ENCODE data around the gene PHAF1.
"Not testable (repeated sequence)": the region's sequence is repeated elsewhere in the genome, so short reads cannot be mapped to it uniquely, and the experiment has no call there.

PHAF1 gene

DNA sequence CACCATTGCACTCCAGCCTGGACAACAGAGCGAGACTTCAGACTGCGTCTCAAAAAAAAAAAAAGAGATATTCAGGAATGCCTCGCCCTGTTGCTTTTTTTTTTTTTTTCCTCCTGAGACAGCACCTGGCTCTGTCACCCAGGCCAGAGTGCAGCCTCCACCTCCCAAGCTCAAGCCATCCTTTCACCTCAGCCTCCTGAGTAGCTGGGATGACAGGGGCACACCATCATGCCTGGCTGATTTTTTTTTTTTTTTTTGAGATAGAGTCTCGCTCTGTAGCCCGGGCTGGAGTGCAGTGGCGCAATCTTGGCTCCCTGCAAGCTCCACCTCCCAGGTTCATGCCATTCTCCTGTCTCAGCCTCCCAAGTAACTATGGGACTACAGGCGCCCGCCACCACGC, 8.0 kb downstream of the PHAF1 start (continued):
- TF ChIP-seq, protein P1, sequence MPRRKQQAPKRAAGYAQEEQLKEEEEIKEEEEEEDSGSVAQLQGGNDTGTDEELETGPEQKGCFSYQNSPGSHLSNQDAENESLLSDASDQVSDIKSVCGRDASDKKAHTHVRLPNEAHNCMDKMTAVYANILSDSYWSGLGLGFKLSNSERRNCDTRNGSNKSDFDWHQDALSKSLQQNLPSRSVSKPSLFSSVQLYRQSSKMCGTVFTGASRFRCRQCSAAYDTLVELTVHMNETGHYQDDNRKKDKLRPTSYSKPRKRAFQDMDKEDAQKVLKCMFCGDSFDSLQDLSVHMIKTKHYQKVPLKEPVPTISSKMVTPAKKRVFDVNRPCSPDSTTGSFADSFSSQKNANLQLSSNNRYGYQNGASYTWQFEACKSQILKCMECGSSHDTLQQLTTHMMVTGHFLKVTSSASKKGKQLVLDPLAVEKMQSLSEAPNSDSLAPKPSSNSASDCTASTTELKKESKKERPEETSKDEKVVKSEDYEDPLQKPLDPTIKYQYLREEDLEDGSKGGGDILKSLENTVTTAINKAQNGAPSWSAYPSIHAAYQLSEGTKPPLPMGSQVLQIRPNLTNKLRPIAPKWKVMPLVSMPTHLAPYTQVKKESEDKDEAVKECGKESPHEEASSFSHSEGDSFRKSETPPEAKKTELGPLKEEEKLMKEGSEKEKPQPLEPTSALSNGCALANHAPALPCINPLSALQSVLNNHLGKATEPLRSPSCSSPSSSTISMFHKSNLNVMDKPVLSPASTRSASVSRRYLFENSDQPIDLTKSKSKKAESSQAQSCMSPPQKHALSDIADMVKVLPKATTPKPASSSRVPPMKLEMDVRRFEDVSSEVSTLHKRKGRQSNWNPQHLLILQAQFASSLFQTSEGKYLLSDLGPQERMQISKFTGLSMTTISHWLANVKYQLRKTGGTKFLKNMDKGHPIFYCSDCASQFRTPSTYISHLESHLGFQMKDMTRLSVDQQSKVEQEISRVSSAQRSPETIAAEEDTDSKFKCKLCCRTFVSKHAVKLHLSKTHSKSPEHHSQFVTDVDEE (CRISPR knock-in tag; IDR thresholded peaks at IDR 0.05): no peak
- TF ChIP-seq, protein P2, sequence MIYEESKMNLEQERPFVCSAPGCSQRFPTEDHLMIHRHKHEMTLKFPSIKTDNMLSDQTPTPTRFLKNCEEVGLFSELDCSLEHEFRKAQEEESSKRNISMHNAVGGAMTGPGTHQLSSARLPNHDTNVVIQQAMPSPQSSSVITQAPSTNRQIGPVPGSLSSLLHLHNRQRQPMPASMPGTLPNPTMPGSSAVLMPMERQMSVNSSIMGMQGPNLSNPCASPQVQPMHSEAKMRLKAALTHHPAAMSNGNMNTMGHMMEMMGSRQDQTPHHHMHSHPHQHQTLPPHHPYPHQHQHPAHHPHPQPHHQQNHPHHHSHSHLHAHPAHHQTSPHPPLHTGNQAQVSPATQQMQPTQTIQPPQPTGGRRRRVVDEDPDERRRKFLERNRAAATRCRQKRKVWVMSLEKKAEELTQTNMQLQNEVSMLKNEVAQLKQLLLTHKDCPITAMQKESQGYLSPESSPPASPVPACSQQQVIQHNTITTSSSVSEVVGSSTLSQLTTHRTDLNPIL (CRISPR knock-in tag; IDR thresholded peaks at IDR 0.05; ENCODE audit: low read depth): no peak
- TF ChIP-seq, protein P3, sequence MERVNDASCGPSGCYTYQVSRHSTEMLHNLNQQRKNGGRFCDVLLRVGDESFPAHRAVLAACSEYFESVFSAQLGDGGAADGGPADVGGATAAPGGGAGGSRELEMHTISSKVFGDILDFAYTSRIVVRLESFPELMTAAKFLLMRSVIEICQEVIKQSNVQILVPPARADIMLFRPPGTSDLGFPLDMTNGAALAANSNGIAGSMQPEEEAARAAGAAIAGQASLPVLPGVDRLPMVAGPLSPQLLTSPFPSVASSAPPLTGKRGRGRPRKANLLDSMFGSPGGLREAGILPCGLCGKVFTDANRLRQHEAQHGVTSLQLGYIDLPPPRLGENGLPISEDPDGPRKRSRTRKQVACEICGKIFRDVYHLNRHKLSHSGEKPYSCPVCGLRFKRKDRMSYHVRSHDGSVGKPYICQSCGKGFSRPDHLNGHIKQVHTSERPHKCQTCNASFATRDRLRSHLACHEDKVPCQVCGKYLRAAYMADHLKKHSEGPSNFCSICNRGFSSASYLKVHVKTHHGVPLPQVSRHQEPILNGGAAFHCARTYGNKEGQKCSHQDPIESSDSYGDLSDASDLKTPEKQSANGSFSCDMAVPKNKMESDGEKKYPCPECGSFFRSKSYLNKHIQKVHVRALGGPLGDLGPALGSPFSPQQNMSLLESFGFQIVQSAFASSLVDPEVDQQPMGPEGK (CRISPR knock-in tag; IDR thresholded peaks at IDR 0.05; ENCODE audit: borderline replicate concordance): no peak

DNA sequence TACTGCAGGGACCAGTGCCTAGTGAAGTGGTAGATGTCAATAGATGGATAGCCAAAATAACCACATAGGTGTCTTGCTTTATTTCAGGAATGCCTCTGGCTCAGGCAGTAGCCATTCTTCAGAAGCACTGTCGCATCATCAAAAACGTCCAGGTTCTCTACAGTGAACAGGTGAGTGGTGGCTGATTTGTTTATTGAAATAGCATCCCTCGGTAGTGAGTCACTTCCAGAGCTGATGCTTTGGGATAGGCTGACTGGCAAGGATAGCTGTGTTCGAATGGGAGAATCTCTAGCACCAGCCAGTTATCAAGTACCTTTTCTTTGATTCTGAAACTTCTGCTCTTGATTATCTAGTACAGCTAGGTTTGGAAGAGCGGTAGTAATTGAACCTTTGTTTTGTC, 10.3 kb downstream of the PHAF1 start:
- TF ChIP-seq ZNF8 (CRISPR knock-in tag; IDR thresholded peaks at IDR 0.05) (no peak), GLIS3 (CRISPR knock-in tag; IDR thresholded peaks at IDR 0.05) (no peak), ESRRG (CRISPR knock-in tag; IDR thresholded peaks at IDR 0.05) (no peak), ISL1 (CRISPR knock-in tag; IDR thresholded peaks at IDR 0.05) (no peak), ZNF565 (CRISPR knock-in tag; conservative IDR thresholded peaks at IDR 0.05; ENCODE audit: low read depth) (no peak), SNAI2 (CRISPR knock-in tag; IDR thresholded peaks at IDR 0.05) (no peak), BACH2 (CRISPR knock-in tag; IDR thresholded peaks at IDR 0.05; ENCODE audit: borderline replicate concordance) (no peak), ZFP3 (CRISPR knock-in tag; IDR thresholded peaks at IDR 0.05) (no peak), PPARA (CRISPR knock-in tag; IDR thresholded peaks at IDR 0.05; ENCODE audit: borderline replicate concordance) (no peak), TCF4 (CRISPR knock-in tag; IDR thresholded peaks at IDR 0.05; ENCODE audit: borderline replicate concordance) (no peak), TOX (CRISPR knock-in tag; IDR thresholded peaks at IDR 0.05; ENCODE audit: borderline replicate concordance) (no peak), OSR1 (CRISPR knock-in tag; IDR thresholded peaks at IDR 0.05) (no peak), ZNF70 (CRISPR knock-in tag; IDR thresholded peaks at IDR 0.05) (no peak), ZFP30 (CRISPR knock-in tag; IDR thresholded peaks at IDR 0.05) (no peak)
- TF ChIP-seq, protein P2 (CRISPR knock-in tag; IDR thresholded peaks at IDR 0.05; ENCODE audit: low read depth): no peak
- TF ChIP-seq, protein P4, sequence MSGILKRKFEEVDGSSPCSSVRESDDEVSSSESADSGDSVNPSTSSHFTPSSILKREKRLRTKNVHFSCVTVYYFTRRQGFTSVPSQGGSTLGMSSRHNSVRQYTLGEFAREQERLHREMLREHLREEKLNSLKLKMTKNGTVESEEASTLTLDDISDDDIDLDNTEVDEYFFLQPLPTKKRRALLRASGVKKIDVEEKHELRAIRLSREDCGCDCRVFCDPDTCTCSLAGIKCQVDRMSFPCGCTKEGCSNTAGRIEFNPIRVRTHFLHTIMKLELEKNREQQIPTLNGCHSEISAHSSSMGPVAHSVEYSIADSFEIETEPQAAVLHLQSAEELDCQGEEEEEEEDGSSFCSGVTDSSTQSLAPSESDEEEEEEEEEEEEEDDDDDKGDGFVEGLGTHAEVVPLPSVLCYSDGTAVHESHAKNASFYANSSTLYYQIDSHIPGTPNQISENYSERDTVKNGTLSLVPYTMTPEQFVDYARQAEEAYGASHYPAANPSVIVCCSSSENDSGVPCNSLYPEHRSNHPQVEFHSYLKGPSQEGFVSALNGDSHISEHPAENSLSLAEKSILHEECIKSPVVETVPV (CRISPR knock-in tag; IDR thresholded peaks at IDR 0.05): no peak
- TF ChIP-seq, protein P3 (CRISPR knock-in tag; IDR thresholded peaks at IDR 0.05; ENCODE audit: borderline replicate concordance): no peak
- TF ChIP-seq, protein P1 (CRISPR knock-in tag; IDR thresholded peaks at IDR 0.05): no peak
- no peak for ATAC-seq

DNA sequence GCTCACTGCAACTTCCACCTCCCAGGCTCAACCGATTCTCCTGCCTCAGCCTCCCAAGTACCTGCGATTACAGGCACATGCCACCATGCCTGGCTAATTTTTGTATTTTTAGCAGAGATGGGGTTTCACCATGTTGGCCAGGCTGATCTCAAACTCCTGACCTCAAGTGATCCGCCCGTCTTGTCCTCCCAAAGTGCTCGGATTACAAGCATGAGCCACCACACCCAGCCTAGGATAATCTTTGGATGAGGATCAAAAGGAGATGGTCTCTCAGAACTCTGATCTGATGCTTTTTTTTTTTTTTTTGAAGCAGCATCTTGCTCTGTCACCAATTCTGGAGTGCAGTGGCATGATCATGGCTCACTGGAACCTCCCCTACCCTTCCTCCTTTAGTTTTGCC, 13.1 kb downstream of the PHAF1 start:
- ATAC-seq: not testable (repeated sequence)
